H9 (cell line): Measurements from ENCODE around the gene ZFAND3. TPM values are rescaled to one million over a fixed set of nuclear protein-coding genes. Genes with fewer than 3 reads are reported as not detected.
A peak's percentile ranks its signal among the peaks of the same experiment; 100 is the strongest.

Source experiments
- DNase-seq: peaks from one replicate; pipeline ENCODE4 v3.0.0-alpha.2; 2017
- H2AFZ ChIP-seq: one replicate; pipeline ENCODE4 v1.6.1; 2013; ENCODE audit warnings: mild to moderate bottlenecking, low read length, control low read depth, moderate library complexity
- H2AK5ac ChIP-seq: 2 replicates; pipeline ENCODE4 v1.6.1; 2013; ENCODE audit warnings: low read length, control low read depth, mixed read lengths; ENCODE audit not compliant: insufficient read length
- H2BK120ac ChIP-seq: one replicate; pipeline ENCODE4 v1.6.1; 2013; ENCODE audit warnings: low read depth, mild to moderate bottlenecking, low read length, control low read depth, inconsistent platforms; ENCODE audit not compliant: poor library complexity, severe bottlenecking
- H2BK12ac ChIP-seq: 2 replicates; pipeline ENCODE4 v1.6.1; 2013; ENCODE audit warnings: low read length, control low read depth, mixed read lengths, low read depth; ENCODE audit not compliant: insufficient read length
- H2BK15ac ChIP-seq: 2 replicates; pipeline ENCODE4 v1.6.1; 2013; ENCODE audit warnings: low read depth, low read length, control low read depth
- H2BK20ac ChIP-seq: one replicate; pipeline ENCODE4 v1.6.1; 2013; ENCODE audit warnings: low read depth, mild to moderate bottlenecking, low read length, control low read depth, inconsistent platforms; ENCODE audit not compliant: poor library complexity, severe bottlenecking
- H2BK5ac ChIP-seq: 2 replicates; pipeline ENCODE4 v1.6.1; 2013; ENCODE audit warnings: low read length, control low read depth, mixed read lengths; ENCODE audit not compliant: insufficient read length
- H3K14ac ChIP-seq: 2 replicates; pipeline ENCODE4 v1.6.1; 2013; ENCODE audit warnings: low read length, control low read depth; ENCODE audit not compliant: insufficient read depth
- H3K18ac ChIP-seq: 2 replicates; pipeline ENCODE4 v1.6.1; 2013; ENCODE audit warnings: low read depth, mild to moderate bottlenecking, mixed read lengths, low read length, control low read depth; ENCODE audit not compliant: insufficient read length
- H3K23ac ChIP-seq: 2 replicates; pipeline ENCODE4 v1.6.1; 2013; ENCODE audit warnings: low read length, control low read depth, mixed read lengths, low read depth; ENCODE audit not compliant: insufficient read length
- H3K23me2 ChIP-seq: 2 replicates; pipeline ENCODE4 v1.6.1; 2013; ENCODE audit warnings: low read depth, mild to moderate bottlenecking, mixed read lengths, low read length, control low read depth; ENCODE audit not compliant: insufficient read length, poor library complexity, severe bottlenecking
- H3K27ac ChIP-seq: 2 replicates; pipeline ENCODE4 v1.5.1; 2013; ENCODE audit warnings: low read length, control low read depth, mixed read lengths, low read depth; ENCODE audit not compliant: insufficient read length
- H3K27me3 ChIP-seq: 2 replicates; pipeline ENCODE4 v1.6.1; 2013; ENCODE audit warnings: low read length, control low read depth, inconsistent platforms; ENCODE audit not compliant: insufficient read depth
- H3K4ac ChIP-seq: 2 replicates; pipeline ENCODE4 v1.6.1; 2013; ENCODE audit warnings: low read depth, mild to moderate bottlenecking, control low read depth, inconsistent platforms, low read length, moderate library complexity
- H3K4me1 ChIP-seq: 2 replicates; pipeline ENCODE4 v1.6.1; 2013; ENCODE audit warnings: low read length, control low read depth, inconsistent platforms; ENCODE audit not compliant: insufficient read depth
- H3K4me2 ChIP-seq: 2 replicates; pipeline ENCODE4 v1.6.1; 2013; ENCODE audit warnings: low read length, control low read depth, mixed read lengths; ENCODE audit not compliant: insufficient read length, insufficient read depth
- H3K56ac ChIP-seq: 2 replicates; pipeline ENCODE4 v1.6.1; 2013; ENCODE audit warnings: low read depth, mild to moderate bottlenecking, mixed read lengths, low read length, control low read depth; ENCODE audit not compliant: insufficient read length
- H3K79me1 ChIP-seq: 2 replicates; pipeline ENCODE4 v1.6.1; 2013; ENCODE audit warnings: low read depth, mild to moderate bottlenecking, moderate library complexity, low read length, control low read depth, inconsistent platforms; ENCODE audit not compliant: insufficient read depth, poor library complexity, severe bottlenecking
- H3K79me2 ChIP-seq: 2 replicates; pipeline ENCODE4 v1.6.1; 2013; ENCODE audit warnings: low read length, control low read depth, inconsistent platforms; ENCODE audit not compliant: insufficient read depth
- H3K9ac ChIP-seq: 2 replicates; pipeline ENCODE4 v1.6.1; 2013; ENCODE audit warnings: low read length, control low read depth, mixed read lengths; ENCODE audit not compliant: insufficient read length; ENCODE audit errors: extremely low read depth
- H3K9me3 ChIP-seq: one replicate; pipeline ENCODE4 v1.6.1; 2013; ENCODE audit warnings: low read depth, low read length, inconsistent platforms; ENCODE audit not compliant: control insufficient read depth
- H3T11ph ChIP-seq: one replicate; pipeline ENCODE4 v1.6.1; 2013; ENCODE audit warnings: mild to moderate bottlenecking, low read length, control low read depth, inconsistent platforms
- H4K20me1 ChIP-seq: one replicate; pipeline ENCODE4 v1.6.1; 2013; ENCODE audit not compliant: control insufficient read depth, insufficient read length, insufficient read depth
- H4K5ac ChIP-seq: 2 replicates; pipeline ENCODE4 v1.6.1; 2013; ENCODE audit warnings: low read depth, mild to moderate bottlenecking, mixed read lengths, low read length, control low read depth; ENCODE audit not compliant: insufficient read length
- H4K8ac ChIP-seq: replicated peaks from 2 replicates; pipeline ENCODE4 v1.6.1; 2013; ENCODE audit warnings: low read length, control low read depth, mixed read lengths, low read depth; ENCODE audit not compliant: insufficient read length
- H4K91ac ChIP-seq: 2 replicates; pipeline ENCODE4 v1.6.1; 2013; ENCODE audit warnings: low read depth, mild to moderate bottlenecking, moderate library complexity, mixed read lengths, low read length, control low read depth; ENCODE audit not compliant: insufficient read length
- H3K27ac Mint-ChIP-seq, 3 experiments: 2 replicates in 2 of 3; 3 replicates in 1 of 3; pipeline ENCODE4 v1.8.0; 2020 to 2021; ENCODE audit warnings: mixed read lengths in 3 of 3, mild to moderate bottlenecking in 1 of 3, moderate library complexity in 1 of 3
- H3K27me3 Mint-ChIP-seq: 2 replicates; pipeline ENCODE4 v1.8.0; 2021; ENCODE audit warnings: low read depth, mild to moderate bottlenecking, moderate library complexity, mixed read lengths
- H3K36me3 Mint-ChIP-seq, 3 experiments: 2 replicates in 2 of 3; 3 replicates in 1 of 3; pipeline ENCODE4 v1.8.0; 2020 to 2021; ENCODE audit warnings: low read depth in 3 of 3, mixed read lengths in 3 of 3; ENCODE audit not compliant: insufficient read depth in 1 of 3
- H3K4me1 Mint-ChIP-seq, 2 experiments: 2 replicates each; pipeline ENCODE4 v1.8.0; 2020; ENCODE audit warnings: mixed read lengths in 2 of 2
- H3K4me3 Mint-ChIP-seq, 2 experiments: 2 replicates in 1 of 2; 3 replicates in 1 of 2; pipeline ENCODE4 v1.8.0; 2020 to 2021; ENCODE audit warnings: mild to moderate bottlenecking in 2 of 2, mixed read lengths in 2 of 2, moderate library complexity in 1 of 2
- H3K9me3 Mint-ChIP-seq, 2 experiments: 2 replicates in 1 of 2; 3 replicates in 1 of 2; pipeline ENCODE4 v1.8.0; 2020; ENCODE audit warnings: mild to moderate bottlenecking in 2 of 2, mixed read lengths in 2 of 2, moderate library complexity in 1 of 2
- WGBS: extraction: QIAGEN DNeasy Blood & Tissue Kit; methylation state at CpG from one replicate; pipeline ENCODE4 v1.1.7; 2013; ENCODE audit warnings: missing lambda C conversion rate, low lambda C conversion rate, mixed read lengths; ENCODE audit not compliant: insufficient read length; ENCODE audit errors: extremely low coverage; 5-methylcytosine and 5-hydroxymethylcytosine counted together
- total RNA-seq: library from RNA; stranded (reverse); gene quantifications from 2 replicates; pipeline ENCODE4 v1.2.1, GENCODE V29; 2021
- TF ChIP-seq, protein P1 (sequence below): fragments of 200-600 bp; sonication (generic); conservative IDR thresholded peaks from 3 replicates; pipeline ENCODE4 v1.8.0; 2021; ENCODE audit warnings: antibody characterized with exemption, mild to moderate bottlenecking

Gene ZFAND3
- total RNA-seq, 1 experiment from 2014 or later = 57.7 TPM

- no peaks in the 10 kb centered on the region for H3K27me3 Mint-ChIP-seq
- DNase-seq = no peak
Observed at GRCh38 chr6:37946057-37946456, 126.5 kb downstream of the ZFAND3 start.

More at GRCh38 chr6:37946057-37946456, 126.5 kb downstream of the ZFAND3 start:
- H3K9me3 ChIP-seq = no peaks in the 10 kb centered on the region
- H4K8ac ChIP-seq = no peak overlapping the region
- H3K23ac ChIP-seq = no peak overlapping the region
- no peak overlapping the region for H2AFZ ChIP-seq
- no peaks in the 10 kb centered on the region; a peak in 1 of 5 replicates for H3K9me3 Mint-ChIP-seq
- no peak overlapping the region for H3K14ac ChIP-seq
- H3K4me2 ChIP-seq = no peak overlapping the region
- H3K27me3 ChIP-seq = no peaks in the 10 kb centered on the region
- H2AK5ac ChIP-seq = no peak overlapping the region
- no peaks in the 10 kb centered on the region for H4K20me1 ChIP-seq
- TF ChIP-seq, protein P1, sequence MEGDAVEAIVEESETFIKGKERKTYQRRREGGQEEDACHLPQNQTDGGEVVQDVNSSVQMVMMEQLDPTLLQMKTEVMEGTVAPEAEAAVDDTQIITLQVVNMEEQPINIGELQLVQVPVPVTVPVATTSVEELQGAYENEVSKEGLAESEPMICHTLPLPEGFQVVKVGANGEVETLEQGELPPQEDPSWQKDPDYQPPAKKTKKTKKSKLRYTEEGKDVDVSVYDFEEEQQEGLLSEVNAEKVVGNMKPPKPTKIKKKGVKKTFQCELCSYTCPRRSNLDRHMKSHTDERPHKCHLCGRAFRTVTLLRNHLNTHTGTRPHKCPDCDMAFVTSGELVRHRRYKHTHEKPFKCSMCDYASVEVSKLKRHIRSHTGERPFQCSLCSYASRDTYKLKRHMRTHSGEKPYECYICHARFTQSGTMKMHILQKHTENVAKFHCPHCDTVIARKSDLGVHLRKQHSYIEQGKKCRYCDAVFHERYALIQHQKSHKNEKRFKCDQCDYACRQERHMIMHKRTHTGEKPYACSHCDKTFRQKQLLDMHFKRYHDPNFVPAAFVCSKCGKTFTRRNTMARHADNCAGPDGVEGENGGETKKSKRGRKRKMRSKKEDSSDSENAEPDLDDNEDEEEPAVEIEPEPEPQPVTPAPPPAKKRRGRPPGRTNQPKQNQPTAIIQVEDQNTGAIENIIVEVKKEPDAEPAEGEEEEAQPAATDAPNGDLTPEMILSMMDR = no peak
- no peak overlapping the region for H3K4ac ChIP-seq
- no peak overlapping the region for H3K18ac ChIP-seq
- no peak overlapping the region for H2BK15ac ChIP-seq
- H3K4me1 Mint-ChIP-seq = peaks cover 8 to 16% of the 10 kb centered on the region in 2 experiments
- H4K91ac ChIP-seq = no peak overlapping the region
- H3K23me2 ChIP-seq = no peaks in the 10 kb centered on the region
- peaks cover 0 to 17% (median 2%) of the 10 kb centered on the region in 3 experiments; a peak in 1 of 7 replicates for H3K36me3 Mint-ChIP-seq
- no peak overlapping the region for H2BK20ac ChIP-seq
- H3K79me2 ChIP-seq = 0 out of 2 replicates have a peak, but pooled peaks cover 2% of the 10 kb centered on the region
- no peak overlapping the region for H3T11ph ChIP-seq
- H3K27ac Mint-ChIP-seq = peak overlapping the region in 2 of 3 experiments; percentile 63 to 76; a peak in 4 of 7 replicates
- no peak overlapping the region for H4K5ac ChIP-seq
- H3K4me3 Mint-ChIP-seq = no peak overlapping the region
- H3K9ac ChIP-seq = no peak overlapping the region
- H3K79me1 ChIP-seq = peaks cover 8% of the 10 kb centered on the region
- no peak overlapping the region for H3K27ac ChIP-seq
- H2BK120ac ChIP-seq = no peak overlapping the region
- no peak overlapping the region for H3K56ac ChIP-seq
- no peak overlapping the region for H2BK12ac ChIP-seq
- no peak overlapping the region for H2BK5ac ChIP-seq
- WGBS = no CpG with 5 or more reads among the region's 2 CpGs
- no peaks in the 10 kb centered on the region for H3K4me1 ChIP-seq
